Measurements from ENCODE around the gene HIVEP3.

DNA sequence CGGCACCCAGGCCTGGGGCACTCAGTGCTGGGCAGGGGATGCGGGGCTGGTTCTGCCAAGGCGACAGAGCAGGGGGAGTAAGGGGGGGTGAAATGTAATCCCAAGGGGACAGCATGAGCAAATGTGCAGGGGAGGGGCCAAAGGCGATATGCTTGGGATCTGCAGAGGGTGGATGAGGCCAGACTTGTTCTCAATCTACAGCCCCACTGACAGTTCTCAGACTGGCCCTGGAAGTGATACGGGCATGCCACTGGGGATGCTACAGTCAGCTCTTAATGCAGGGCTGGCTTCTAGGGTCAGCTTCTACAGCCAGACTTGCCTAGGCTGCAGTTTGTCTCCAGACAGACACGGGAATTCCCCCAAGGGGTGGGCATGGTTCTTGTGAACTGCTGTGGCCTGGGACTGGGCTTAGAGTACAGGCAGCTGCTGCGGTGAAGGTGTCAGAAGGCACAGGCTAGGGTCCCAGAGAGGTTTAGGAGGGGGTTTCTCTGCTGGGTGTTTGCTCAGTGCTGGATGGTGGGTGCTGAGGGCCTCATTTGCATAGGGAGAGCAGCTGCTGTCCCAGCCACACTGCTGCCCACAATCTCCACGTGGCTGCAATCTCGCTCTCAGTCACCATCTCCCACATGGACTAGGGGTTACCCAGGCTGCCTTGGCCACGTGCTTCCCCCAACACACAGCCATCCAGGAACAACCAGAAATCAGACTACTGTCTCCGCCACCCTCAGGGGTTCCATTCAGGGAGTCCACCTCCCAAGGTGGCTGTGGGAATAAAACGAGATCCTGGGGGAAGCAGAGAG is 190.1 kb downstream of the HIVEP3 start:
- TF ChIP-seq, protein P1, sequence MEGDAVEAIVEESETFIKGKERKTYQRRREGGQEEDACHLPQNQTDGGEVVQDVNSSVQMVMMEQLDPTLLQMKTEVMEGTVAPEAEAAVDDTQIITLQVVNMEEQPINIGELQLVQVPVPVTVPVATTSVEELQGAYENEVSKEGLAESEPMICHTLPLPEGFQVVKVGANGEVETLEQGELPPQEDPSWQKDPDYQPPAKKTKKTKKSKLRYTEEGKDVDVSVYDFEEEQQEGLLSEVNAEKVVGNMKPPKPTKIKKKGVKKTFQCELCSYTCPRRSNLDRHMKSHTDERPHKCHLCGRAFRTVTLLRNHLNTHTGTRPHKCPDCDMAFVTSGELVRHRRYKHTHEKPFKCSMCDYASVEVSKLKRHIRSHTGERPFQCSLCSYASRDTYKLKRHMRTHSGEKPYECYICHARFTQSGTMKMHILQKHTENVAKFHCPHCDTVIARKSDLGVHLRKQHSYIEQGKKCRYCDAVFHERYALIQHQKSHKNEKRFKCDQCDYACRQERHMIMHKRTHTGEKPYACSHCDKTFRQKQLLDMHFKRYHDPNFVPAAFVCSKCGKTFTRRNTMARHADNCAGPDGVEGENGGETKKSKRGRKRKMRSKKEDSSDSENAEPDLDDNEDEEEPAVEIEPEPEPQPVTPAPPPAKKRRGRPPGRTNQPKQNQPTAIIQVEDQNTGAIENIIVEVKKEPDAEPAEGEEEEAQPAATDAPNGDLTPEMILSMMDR (IDR thresholded peaks at IDR 0.05), result no peak
- TF ChIP-seq POLR2A (IDR thresholded peaks at IDR 0.05) (no peak), POLR2AphosphoS5 (IDR thresholded peaks at IDR 0.05; ENCODE audit: insufficient read depth in 1 of 2, low read depth in 1 of 2) (no peak)
